ENCODE results near the gene ATRN. TPM values are rescaled to one million over a fixed set of nuclear protein-coding genes. Genes with fewer than 3 reads are reported as not detected.

ATRN gene
- total and polyA plus RNA-seq, 2 donors (not counting 1 experiment from before 2014, with no cell fraction given): 5.8 to 19.5 TPM

- peaks cover 5% of the 10 kb centered on the region for H3K4me1 Mint-ChIP-seq
- H3K9me3 ChIP-seq (ENCODE audit: control extremely low read depth in 1 of 3, control insufficient read depth in 2 of 3, insufficient read depth in 1 of 3, low read length in 2 of 3): no peaks in the 10 kb centered on the region
- H3K4me3 Mint-ChIP-seq: no peak overlapping the region
- DNase-seq (no peak), ATAC-seq (ENCODE audit: low read depth) (no peak)
- H3K9me3 Mint-ChIP-seq (ENCODE audit: insufficient read depth): no peaks in the 10 kb centered on the region
- no peaks in the 10 kb centered on the region for H3K27me3 ChIP-seq (replicated peaks in 1 of 4; ENCODE audit: control extremely low read depth in 1 of 4, control insufficient read depth in 3 of 4, insufficient read depth in 4 of 4, low read length in 3 of 4)
- no peak overlapping the region for H3K27ac ChIP-seq (ENCODE audit: low read length in 2 of 2)
- H3K4me1 ChIP-seq (ENCODE audit: control insufficient read depth in 2 of 2, insufficient read depth in 2 of 2, low read length in 2 of 2): no peaks in the 10 kb centered on the region
- POLR2A ChIA-PET: no interaction called here
- no peak overlapping the region for H2AFZ ChIP-seq (ENCODE audit: insufficient read depth, low read depth, low read length, poor library complexity, severe bottlenecking)
- no peaks in the 10 kb centered on the region for H3K79me2 ChIP-seq (ENCODE audit: control insufficient read depth, insufficient read depth, low read length)
- H3K27me3 Mint-ChIP-seq: no peaks in the 10 kb centered on the region
- 90% methylated on average over 7 of the region's 10 CpGs for WGBS (ENCODE audit: insufficient coverage)
- H4K20me1 ChIP-seq (ENCODE audit: control insufficient read depth, insufficient read depth, low read length, poor library complexity, severe bottlenecking): no peaks in the 10 kb centered on the region
- intact Hi-C loops (cut with micrococcal nuclease): no loop called here
- H3K27ac Mint-ChIP-seq: no peak overlapping the region
- H3K4me2 ChIP-seq (replicated peaks; ENCODE audit: low read depth, low read length, poor library complexity, severe bottlenecking): no peak overlapping the region
- no peak overlapping the region for H3K9ac ChIP-seq (ENCODE audit: low read length)
- TF ChIP-seq CTCF (IDR thresholded peaks at IDR 0.05) (no peak), EZH2 (IDR thresholded peaks at IDR 0.05; ENCODE audit: borderline replicate concordance, insufficient read depth, low read depth, low read length, poor library complexity, severe bottlenecking) (no peak)
- CTCF ChIA-PET: no interaction called here
- H3K4me3 ChIP-seq (ENCODE audit: control extremely low read depth in 1 of 5, extremely low read depth in 1 of 5, insufficient read depth in 1 of 5, low read depth in 2 of 5, low read length in 4 of 5): no peak overlapping the region
- peaks cover 1 to 4% of the 10 kb centered on the region in 2 experiments for H3K36me3 ChIP-seq (replicated peaks in 1 of 2; ENCODE audit: control extremely low read depth in 1 of 2, control insufficient read depth in 1 of 2, extremely low read depth in 1 of 2, insufficient read depth in 2 of 2, low read length in 1 of 2)
These were observed 142.2 kb downstream of the ATRN start for GRCh38 chr20:3612795-3613572.

- Histone ChIP-seq H3K4me3 (ENCODE audit: control extremely low read depth in 1 of 5, extremely low read depth in 1 of 5, insufficient read depth in 1 of 5, low read depth in 2 of 5, low read length in 4 of 5) (no peak overlapping the region), H3K27ac (ENCODE audit: low read length in 2 of 2) (no peak overlapping the region), H2AFZ (ENCODE audit: insufficient read depth, low read depth, low read length, poor library complexity, severe bottlenecking) (no peak overlapping the region), H3K4me1 (ENCODE audit: control insufficient read depth in 2 of 2, insufficient read depth in 2 of 2, low read length in 2 of 2) (no peaks in the 10 kb centered on the region), H3K9ac (ENCODE audit: low read length) (no peak overlapping the region), H3K36me3 (replicated peaks in 1 of 2; ENCODE audit: control extremely low read depth in 1 of 2, control insufficient read depth in 1 of 2, extremely low read depth in 1 of 2, insufficient read depth in 2 of 2, low read length in 1 of 2) (peaks cover 1 to 4% of the 10 kb centered on the region in 2 experiments), H3K9me3 (ENCODE audit: control extremely low read depth in 1 of 3, control insufficient read depth in 2 of 3, insufficient read depth in 1 of 3, low read length in 2 of 3) (no peaks in the 10 kb centered on the region), H3K27me3 (replicated peaks in 1 of 4; ENCODE audit: control extremely low read depth in 1 of 4, control insufficient read depth in 3 of 4, insufficient read depth in 4 of 4, low read length in 3 of 4) (no peaks in the 10 kb centered on the region), H3K4me2 (replicated peaks; ENCODE audit: low read depth, low read length, poor library complexity, severe bottlenecking) (no peak overlapping the region), H3K79me2 (ENCODE audit: control insufficient read depth, insufficient read depth, low read length) (no peaks in the 10 kb centered on the region), H4K20me1 (ENCODE audit: control insufficient read depth, insufficient read depth, low read length, poor library complexity, severe bottlenecking) (no peaks in the 10 kb centered on the region)
- intact Hi-C loops (cut with micrococcal nuclease): no loop called here
- H3K27me3 Mint-ChIP-seq: no peaks in the 10 kb centered on the region
- H3K9me3 Mint-ChIP-seq (ENCODE audit: insufficient read depth): no peaks in the 10 kb centered on the region
- DNase-seq (no peak), ATAC-seq (ENCODE audit: low read depth) (no peak)
- POLR2A ChIA-PET: no interaction called here
- TF ChIP-seq EZH2 (IDR thresholded peaks at IDR 0.05; ENCODE audit: borderline replicate concordance, insufficient read depth, low read depth, low read length, poor library complexity, severe bottlenecking) (no peak), CTCF (IDR thresholded peaks at IDR 0.05) (no peak)
- CTCF ChIA-PET: interaction anchor here (0.6 kb wide), 1 partner anchor 21 kb away, joined by 4 read pairs; no protein-coding TSS in a partner anchor
- H3K4me1 Mint-ChIP-seq: peaks cover 5% of the 10 kb centered on the region
- no peak overlapping the region for H3K27ac Mint-ChIP-seq
- H3K4me3 Mint-ChIP-seq: no peak overlapping the region
- WGBS (ENCODE audit: insufficient coverage): 98% methylated on average over 7 of the region's 9 CpGs
These were observed 143.1 kb downstream of the ATRN start for GRCh38 chr20:3613821-3614440.

Measured in B cell (primary cell).